Activated T-helper 1 cell treated with anti-CD3 and anti-CD28 coated beads, Interleukin-12 subunit alpha, Interleukin-12 subunit beta, Interleukin-2, Interleukin-4 antibody, amounts not matched to agents 30 ng/mL and 10 ng/mL and 1 ng/mL, durations not matched to agents 14 hours and 24 hours and 36 hours (primary cell): ENCODE measurements around the gene KRR1. TPM values are rescaled to one million over a fixed set of nuclear protein-coding genes. Genes with fewer than 3 reads are reported as not detected.
A peak's percentile ranks its signal among the peaks of the same experiment; 100 is the strongest.

Experiments
- DNase-seq: peaks from one replicate; pipeline ENCODE4 v3.0.0; 2021; ENCODE audit warnings: low spot score
- H3K27ac Mint-ChIP-seq: one replicate; pipeline ENCODE4 v1.8.0; 2021; ENCODE audit warnings: mild to moderate bottlenecking, mixed read lengths
- H3K27me3 Mint-ChIP-seq: one replicate; pipeline ENCODE4 v1.8.0; 2022; ENCODE audit warnings: mild to moderate bottlenecking, moderate library complexity, mixed read lengths; ENCODE audit not compliant: insufficient read depth
- H3K36me3 Mint-ChIP-seq: one replicate; pipeline ENCODE4 v1.8.0; 2021; ENCODE audit warnings: low read depth, mixed read lengths
- H3K4me1 Mint-ChIP-seq: one replicate; pipeline ENCODE4 v1.8.0; 2021; ENCODE audit warnings: low read depth, mixed read lengths
- H3K4me3 Mint-ChIP-seq: one replicate; pipeline ENCODE4 v1.8.0; 2021; ENCODE audit warnings: mild to moderate bottlenecking, moderate library complexity, mixed read lengths
- H3K9me3 Mint-ChIP-seq: one replicate; pipeline ENCODE4 v1.8.0; 2021; ENCODE audit warnings: mixed read lengths
- intact Hi-C: fragments of 100-400 bp; cut with micrococcal nuclease; formaldehyde crosslinking; loops from one replicate; pipeline ENCODE4 v1.15.1; 2024
- total RNA-seq: library from RNA; stranded (reverse); gene quantifications from 2 replicates; pipeline ENCODE4 v1.2.3, GENCODE V29; 2022

The KRR1 gene
- 130 and 137 TPM in 2 replicates for total RNA-seq

- Mint-ChIP-seq H3K27ac (peak within 1 kb of the TSS; percentile 98), H3K9me3 (peaks cover 7% of the 10 kb centered on the region), H3K27me3 (peaks cover 3% of the 10 kb centered on the region), H3K4me3 (peak within 1 kb of the TSS; percentile 97), H3K4me1 (peaks cover 45% of the 10 kb centered on the region), H3K36me3 (peaks cover 20% of the 10 kb centered on the region)
- DNase-seq, result peak; percentile 89
- intact Hi-C loops, result loop anchor here (1.0 to 5.0 kb wide), 13 partner anchors 22 to 1253 kb away; partner anchors contain the start of genes BBS10, GLIPR1, GLIPR1L2 and OSBPL8
Observed at GRCh38 chr12:75511116-75512048, at the start of gene KRR1. TSS of gene KRR1 (minus strand) at chr12:75511609. CDS start at chr12:75511597, 12 bp downstream.

DNA sequence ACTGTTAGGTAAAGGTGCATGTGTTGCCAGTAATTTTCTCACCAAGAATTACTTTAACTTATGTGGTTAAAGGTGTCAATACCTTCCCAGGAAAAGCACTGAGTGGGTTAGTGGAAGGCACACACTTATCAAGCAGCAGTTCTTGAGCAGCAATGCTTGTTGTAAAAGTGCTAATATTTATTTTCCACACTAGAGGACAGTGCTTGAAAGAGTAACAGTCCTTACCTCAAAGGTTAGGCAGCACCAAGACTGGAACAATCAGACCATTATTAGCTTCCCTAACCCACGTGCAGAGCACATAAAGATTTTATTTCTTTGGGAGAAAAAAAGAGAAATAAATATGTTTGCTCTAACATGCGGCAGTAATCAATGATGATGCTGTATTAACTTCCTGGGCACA lies 48.8 kb upstream of the KRR1 start:
- DNase-seq, result no peak
- Mint-ChIP-seq H3K36me3 (no peaks in the 10 kb centered on the region), H3K27me3 (peaks cover 20% of the 10 kb centered on the region), H3K27ac (no peak overlapping the region), H3K4me1 (no peaks in the 10 kb centered on the region), H3K4me3 (no peak overlapping the region), H3K9me3 (no peaks in the 10 kb centered on the region)
- intact Hi-C loops, result no loop called here

- Mint-ChIP-seq H3K4me3 (no peak overlapping the region), H3K4me1 (no peaks in the 10 kb centered on the region), H3K9me3 (no peaks in the 10 kb centered on the region), H3K27ac (no peak overlapping the region), H3K36me3 (no peaks in the 10 kb centered on the region), H3K27me3 (peaks cover 20% of the 10 kb centered on the region)
- intact Hi-C loops, result no loop called here
- no peak for DNase-seq
Observed at GRCh38 chr12:75558287-75558686, 46.9 kb upstream of the KRR1 start.

GRCh38 chr12:75556311-75556899 lies 45.0 kb upstream of the KRR1 start:
- no peaks in the 10 kb centered on the region for H3K36me3 Mint-ChIP-seq
- H3K27me3 Mint-ChIP-seq, result peaks cover 13% of the 10 kb centered on the region
- no peak overlapping the region for H3K4me3 Mint-ChIP-seq
- no peak for DNase-seq
- H3K27ac Mint-ChIP-seq, result no peak overlapping the region
- H3K4me1 Mint-ChIP-seq, result no peaks in the 10 kb centered on the region
- H3K9me3 Mint-ChIP-seq, result no peaks in the 10 kb centered on the region
- intact Hi-C loops, result no loop called here

DNA sequence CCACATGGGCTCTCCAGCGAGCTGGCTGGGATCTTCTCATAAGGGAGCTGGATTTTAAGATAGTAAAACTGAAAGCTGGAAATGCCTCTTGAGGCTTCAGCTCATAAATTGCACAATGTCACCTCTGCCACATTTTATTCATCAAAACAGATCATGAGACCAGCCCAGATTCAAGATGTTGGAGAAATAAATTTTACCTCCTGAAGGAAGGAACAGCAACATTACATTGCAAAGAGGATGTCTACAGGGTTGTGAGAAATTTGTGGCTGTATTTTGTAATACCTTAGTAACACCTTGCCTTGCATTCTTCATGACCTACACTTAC lies 43.1 kb upstream of the KRR1 start:
- H3K27me3 Mint-ChIP-seq, result peaks cover 15% of the 10 kb centered on the region
- no peaks in the 10 kb centered on the region for H3K9me3 Mint-ChIP-seq
- intact Hi-C loops, result no loop called here
- no peak overlapping the region for H3K27ac Mint-ChIP-seq
- no peaks in the 10 kb centered on the region for H3K4me1 Mint-ChIP-seq
- H3K36me3 Mint-ChIP-seq, result no peaks in the 10 kb centered on the region
- H3K4me3 Mint-ChIP-seq, result no peak overlapping the region
- DNase-seq, result no peak

DNA sequence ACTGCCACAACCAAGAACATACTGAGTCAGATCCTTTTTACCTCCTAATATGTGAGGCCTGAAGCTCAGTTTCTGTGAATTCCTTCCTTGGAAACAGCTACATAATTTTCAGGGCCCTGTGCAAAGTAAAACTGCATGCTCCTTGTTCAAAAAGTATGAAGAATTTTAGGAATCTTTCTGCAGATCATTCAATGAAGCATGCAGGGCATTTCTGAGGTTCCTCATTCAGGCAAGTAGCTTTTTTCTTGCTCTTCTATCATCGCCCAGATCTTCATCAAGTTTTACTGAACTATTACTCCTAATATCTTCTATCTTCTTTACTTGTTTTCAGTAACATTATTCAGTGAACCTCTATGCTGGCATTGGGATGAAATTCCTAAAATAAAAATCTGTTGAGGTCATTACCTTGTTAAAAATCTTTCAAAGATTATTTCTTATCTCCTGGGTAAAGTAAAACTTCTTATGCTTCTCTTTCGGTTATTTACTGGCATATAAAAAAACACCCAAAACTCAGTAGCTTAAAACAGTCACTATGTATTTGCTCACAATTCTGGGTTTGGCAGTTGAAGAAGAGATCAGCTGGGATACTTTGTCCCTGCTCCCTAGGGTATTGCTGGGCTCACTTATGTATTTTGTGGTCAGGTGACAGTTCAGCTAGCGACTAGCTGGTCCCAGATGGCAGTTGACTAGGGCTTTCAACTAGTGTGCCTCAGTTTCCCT lies 42.6 kb upstream of the KRR1 start:
- Mint-ChIP-seq H3K4me3 (no peak overlapping the region), H3K9me3 (no peaks in the 10 kb centered on the region), H3K27ac (no peak overlapping the region), H3K27me3 (peaks cover 17% of the 10 kb centered on the region), H3K4me1 (no peaks in the 10 kb centered on the region), H3K36me3 (no peaks in the 10 kb centered on the region)
- intact Hi-C loops, result no loop called here
- no peak for DNase-seq

DNA sequence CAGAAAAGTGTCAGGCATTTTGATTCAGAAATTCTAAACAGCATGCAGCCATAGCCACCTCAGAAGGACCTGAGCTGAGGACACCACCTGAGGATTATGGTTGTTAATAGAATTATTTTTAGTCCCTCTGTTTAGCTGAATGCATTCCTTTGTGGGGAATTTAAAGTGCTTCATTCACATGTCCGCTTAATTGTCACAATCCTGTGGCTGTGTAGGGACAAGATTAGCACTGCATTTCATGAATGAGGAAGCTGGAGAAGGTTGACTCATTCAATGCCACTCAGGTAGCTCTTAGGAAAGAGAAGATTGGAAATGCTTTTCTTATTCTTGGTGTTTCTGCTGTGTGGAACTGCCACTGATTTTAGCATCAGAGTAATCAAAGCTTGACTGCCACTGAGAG lies 42.0 kb upstream of the KRR1 start:
- H3K27me3 Mint-ChIP-seq, result peaks cover 21% of the 10 kb centered on the region
- H3K4me3 Mint-ChIP-seq, result no peak overlapping the region
- no peak overlapping the region for H3K27ac Mint-ChIP-seq
- no peaks in the 10 kb centered on the region for H3K4me1 Mint-ChIP-seq
- no peaks in the 10 kb centered on the region for H3K36me3 Mint-ChIP-seq
- DNase-seq, result no peak
- intact Hi-C loops, result no loop called here
- H3K9me3 Mint-ChIP-seq, result no peaks in the 10 kb centered on the region

- Mint-ChIP-seq H3K36me3 (no peaks in the 10 kb centered on the region), H3K4me3 (no peak overlapping the region), H3K27me3 (peaks cover 25% of the 10 kb centered on the region), H3K4me1 (no peaks in the 10 kb centered on the region), H3K9me3 (no peaks in the 10 kb centered on the region), H3K27ac (no peak overlapping the region)
- DNase-seq, result no peak
- intact Hi-C loops, result no loop called here
Observed at GRCh38 chr12:75551477-75551876, 40.1 kb upstream of the KRR1 start.

DNA sequence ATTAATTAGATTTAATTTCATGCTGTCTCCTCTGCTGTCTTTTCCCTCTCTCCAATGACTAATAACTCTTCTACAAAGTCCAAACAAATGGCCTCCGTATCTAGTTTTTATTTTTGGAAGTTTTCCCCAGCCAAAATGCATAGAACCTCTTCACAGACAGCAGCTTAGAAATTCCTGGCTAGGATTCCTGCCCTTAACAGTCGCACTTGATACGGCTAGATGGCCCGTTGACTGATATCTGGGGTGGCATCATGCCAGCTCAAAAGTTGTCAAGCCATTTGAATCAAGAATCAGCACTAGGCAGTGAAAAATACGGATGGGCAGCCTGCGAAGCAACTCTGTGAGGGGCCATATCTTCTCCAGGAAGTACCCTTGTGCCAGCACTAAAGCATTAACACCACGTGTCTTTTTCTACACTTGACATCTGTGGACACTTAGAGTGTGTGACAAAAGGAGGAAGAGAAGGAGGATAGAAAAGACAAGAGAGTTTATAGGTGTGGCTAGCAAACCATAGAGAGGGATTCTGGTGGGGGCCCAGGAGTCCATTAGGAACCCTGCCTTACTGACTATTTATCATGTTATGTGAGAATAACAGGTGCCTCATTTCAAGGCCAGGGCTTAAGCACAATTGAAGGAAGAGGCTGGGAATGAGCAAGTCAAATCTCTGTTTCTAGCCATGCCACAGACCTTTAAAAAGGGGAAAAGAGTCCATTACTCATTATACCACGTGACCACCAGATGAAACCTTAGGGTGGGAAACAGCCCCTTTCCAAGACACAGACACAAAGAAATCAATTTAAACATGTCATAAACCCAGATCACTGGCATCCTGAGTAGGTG lies 39.2 kb upstream of the KRR1 start:
- no peaks in the 10 kb centered on the region for H3K36me3 Mint-ChIP-seq
- DNase-seq, result no peak
- intact Hi-C loops, result no loop called here
- peaks cover 31% of the 10 kb centered on the region for H3K27me3 Mint-ChIP-seq
- H3K9me3 Mint-ChIP-seq, result no peaks in the 10 kb centered on the region
- H3K4me1 Mint-ChIP-seq, result no peaks in the 10 kb centered on the region
- H3K27ac Mint-ChIP-seq, result no peak overlapping the region
- H3K4me3 Mint-ChIP-seq, result no peak overlapping the region

GRCh38 chr12:75549989-75550388 lies 38.6 kb upstream of the KRR1 start:
- Mint-ChIP-seq H3K27me3 (peaks cover 31% of the 10 kb centered on the region), H3K9me3 (no peaks in the 10 kb centered on the region), H3K36me3 (no peaks in the 10 kb centered on the region), H3K4me1 (no peaks in the 10 kb centered on the region), H3K4me3 (no peak overlapping the region), H3K27ac (no peak overlapping the region)
- no peak for DNase-seq
- intact Hi-C loops, result no loop called here

GRCh38 chr12:75548879-75549278 lies 37.5 kb upstream of the KRR1 start:
- Mint-ChIP-seq H3K27ac (no peak overlapping the region), H3K27me3 (peaks cover 38% of the 10 kb centered on the region)
- intact Hi-C loops, result no loop called here

GRCh38 chr12:75545636-75546035 lies 34.2 kb upstream of the KRR1 start:
- Mint-ChIP-seq H3K27me3 (peaks cover 49% of the 10 kb centered on the region), H3K27ac (no peak overlapping the region), H3K36me3 (no peaks in the 10 kb centered on the region), H3K9me3 (no peaks in the 10 kb centered on the region), H3K4me3 (no peak overlapping the region), H3K4me1 (no peaks in the 10 kb centered on the region)
- no peak for DNase-seq
- intact Hi-C loops, result no loop called here

More at GRCh38 chr12:75548879-75549278, 37.5 kb upstream of the KRR1 start:
- H3K36me3 Mint-ChIP-seq, result no peaks in the 10 kb centered on the region
- DNase-seq, result no peak
- no peaks in the 10 kb centered on the region for H3K9me3 Mint-ChIP-seq
- H3K4me3 Mint-ChIP-seq, result no peak overlapping the region
- no peaks in the 10 kb centered on the region for H3K4me1 Mint-ChIP-seq
